HG03159 (cell line): ENCODE results near the gene SLC25A39.
"Not testable (repeated sequence)": the region's sequence is repeated elsewhere in the genome, so short reads cannot be mapped to it uniquely, and the experiment has no call there.

Source experiments
- ATAC-seq: cut with Tn5 transposase; IDR thresholded peaks from one replicate; pipeline ENCODE4 v1.9.1; 2021; ENCODE audit warnings: mild to moderate bottlenecking, moderate library complexity; ENCODE audit not compliant: unreplicated experiment

Gene SLC25A39

DNA sequence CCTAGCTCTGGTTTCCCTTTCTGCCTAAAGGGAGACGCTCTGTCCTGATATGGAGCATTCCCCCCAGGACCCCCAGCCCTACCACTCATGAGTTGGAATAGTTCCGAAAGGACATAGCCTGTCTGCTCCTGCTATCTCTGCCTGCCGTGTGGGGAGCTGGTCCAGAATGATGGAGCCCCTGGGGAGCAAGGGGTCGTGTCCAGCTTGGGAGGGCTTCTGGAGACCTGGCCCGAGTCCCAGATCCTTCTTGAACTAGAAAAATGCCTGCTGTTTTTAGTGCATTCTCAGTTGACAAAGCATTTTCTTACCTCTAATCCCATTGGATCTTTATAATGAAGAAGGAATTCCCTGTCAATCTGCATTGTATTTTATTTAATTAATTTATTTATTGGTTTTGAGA lies 11.3 kb upstream of the SLC25A39 start:
- no peak for ATAC-seq

DNA sequence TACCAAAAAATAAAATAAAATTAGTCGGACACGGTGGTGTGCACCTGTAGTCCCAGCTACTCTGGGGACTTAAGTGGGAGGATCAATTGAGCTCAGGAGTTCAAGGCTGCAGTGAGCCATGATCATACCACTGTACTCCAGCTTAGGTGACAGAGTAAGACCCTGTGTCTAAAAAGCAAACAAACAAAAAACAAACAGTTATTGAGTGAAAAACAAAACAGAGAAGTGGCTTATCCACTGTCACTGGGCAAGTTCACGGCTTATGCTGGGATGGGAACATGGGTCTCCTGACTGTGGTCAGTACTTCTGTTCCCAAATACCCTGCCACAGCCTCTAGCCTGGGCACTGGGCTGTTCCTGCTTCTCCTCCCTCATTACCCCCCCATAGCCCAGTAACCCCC lies 10.9 kb upstream of the SLC25A39 start:
- ATAC-seq = no peak

- no peak for ATAC-seq
These were observed 10.1 kb upstream of the SLC25A39 start for GRCh38 chr17:44334727-44335126.

DNA sequence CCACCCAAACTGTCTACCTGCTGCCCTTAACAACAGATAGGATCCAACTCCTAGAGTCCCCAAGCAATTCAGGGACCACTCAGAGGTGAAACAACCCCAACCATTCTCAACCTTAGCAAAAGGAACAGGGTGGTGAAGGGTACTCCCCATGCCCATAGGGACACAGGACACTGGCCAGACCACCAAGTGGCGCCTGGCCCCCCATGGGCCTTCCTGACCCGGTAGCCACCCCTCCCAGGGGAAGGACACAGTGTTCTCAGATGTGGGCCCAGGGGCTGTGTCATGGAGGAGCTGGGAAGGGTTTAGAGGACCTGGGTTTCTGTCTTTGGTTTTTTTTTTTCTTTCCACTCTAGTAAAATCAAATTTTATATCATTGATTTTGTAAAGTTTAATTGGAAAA lies 9.7 kb upstream of the SLC25A39 start:
- no peak for ATAC-seq

DNA sequence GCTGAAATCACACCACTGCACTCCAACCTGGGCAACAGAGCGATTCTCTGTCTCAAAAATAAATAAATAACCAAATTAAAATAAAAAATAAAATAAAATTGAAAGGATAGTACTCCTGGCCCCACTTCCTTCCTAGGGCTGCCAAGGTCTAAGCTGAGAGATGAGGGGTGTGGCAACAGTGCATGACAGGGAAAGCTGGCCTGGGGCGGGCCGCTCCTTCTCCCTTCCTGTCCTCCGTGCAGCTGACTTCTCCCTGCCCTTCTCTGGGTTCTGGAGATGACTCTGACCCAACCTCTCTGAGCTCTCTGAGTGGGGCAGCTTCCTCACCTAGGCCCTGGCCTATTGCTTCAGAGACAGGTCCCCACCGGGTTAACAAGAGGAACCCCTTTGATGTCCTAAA lies 8.7 kb upstream of the SLC25A39 start:
- ATAC-seq = no peak

DNA sequence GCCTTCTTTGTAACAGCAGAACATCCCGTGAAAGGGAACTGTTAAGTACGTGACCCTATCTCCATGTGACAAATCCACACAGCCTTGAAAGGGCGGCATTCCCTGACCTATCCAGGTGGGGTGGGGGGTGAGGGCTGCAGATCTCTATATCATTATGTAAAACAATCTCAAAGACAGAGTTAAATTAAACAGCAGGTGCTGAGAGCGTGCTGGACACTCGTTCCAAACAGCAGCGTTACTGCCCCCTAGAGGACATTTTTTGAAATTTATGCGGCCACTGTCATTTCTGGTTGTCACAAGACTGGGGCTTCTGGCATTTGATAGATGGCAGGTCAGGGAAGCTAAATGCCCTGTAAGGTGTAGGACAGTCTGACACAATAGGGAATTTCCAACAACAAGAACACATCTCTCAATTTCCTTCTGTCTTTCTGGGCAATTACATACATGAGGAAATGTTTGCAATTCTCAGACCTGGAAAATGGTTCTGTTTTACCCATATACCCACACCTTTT lies 6.7 kb upstream of the SLC25A39 start:
- ATAC-seq = no peak

DNA sequence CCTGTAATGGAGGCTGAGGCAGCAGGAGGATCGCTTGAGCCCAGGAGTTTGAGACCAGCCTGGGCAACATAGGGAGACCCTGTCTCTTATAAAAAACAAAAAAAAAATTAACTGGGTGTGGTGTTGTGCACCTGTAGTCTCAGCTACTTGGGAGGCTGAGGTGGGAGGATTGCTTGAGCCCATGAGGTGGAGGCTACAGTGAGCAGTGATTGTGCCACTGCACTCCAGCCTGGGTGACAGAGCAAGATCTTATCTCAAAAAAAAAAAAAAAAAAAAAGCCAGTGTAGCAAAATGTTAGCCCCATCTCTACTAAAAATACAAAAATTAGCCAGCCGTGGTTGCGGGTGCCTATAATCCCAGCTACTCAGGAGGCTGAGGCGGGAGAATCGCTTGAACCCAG lies 5.6 kb upstream of the SLC25A39 start:
- ATAC-seq = not testable (repeated sequence)

- ATAC-seq = not testable (repeated sequence)
These were observed 4.9 kb upstream of the SLC25A39 start for GRCh38 chr17:44329516-44329915.

- no peak for ATAC-seq
These were observed 3.3 kb upstream of the SLC25A39 start for GRCh38 chr17:44327715-44328449.

DNA sequence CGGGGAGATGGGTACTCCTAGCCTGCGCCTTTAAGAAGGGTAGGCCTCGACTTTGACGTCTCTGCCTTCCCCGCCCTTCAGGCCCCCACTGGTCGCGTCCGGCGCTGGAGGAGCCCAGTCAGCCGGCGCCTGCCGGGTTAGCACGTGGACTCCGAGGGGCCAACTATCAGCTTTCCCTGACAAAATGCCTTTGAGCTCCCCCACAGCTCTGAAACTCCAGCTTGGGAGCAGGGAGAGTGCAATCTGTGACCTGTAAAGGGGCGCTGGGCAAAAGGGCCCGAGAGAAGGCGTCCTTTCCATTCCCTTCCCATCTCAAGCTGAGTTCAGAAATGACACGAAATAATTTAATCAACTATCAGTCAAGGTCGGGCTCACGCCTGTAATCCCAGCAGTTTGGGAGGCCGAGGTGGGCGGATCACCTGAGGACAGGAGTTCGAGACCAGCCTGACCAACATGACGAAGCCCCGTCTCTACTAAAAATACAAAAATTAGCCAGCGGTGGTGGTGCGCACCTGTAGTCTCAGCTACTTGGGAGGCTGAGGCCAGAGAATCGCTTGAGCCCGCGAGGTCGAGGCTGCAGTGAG lies 2.3 kb upstream of the SLC25A39 start:
- ATAC-seq = peak; percentile 55

DNA sequence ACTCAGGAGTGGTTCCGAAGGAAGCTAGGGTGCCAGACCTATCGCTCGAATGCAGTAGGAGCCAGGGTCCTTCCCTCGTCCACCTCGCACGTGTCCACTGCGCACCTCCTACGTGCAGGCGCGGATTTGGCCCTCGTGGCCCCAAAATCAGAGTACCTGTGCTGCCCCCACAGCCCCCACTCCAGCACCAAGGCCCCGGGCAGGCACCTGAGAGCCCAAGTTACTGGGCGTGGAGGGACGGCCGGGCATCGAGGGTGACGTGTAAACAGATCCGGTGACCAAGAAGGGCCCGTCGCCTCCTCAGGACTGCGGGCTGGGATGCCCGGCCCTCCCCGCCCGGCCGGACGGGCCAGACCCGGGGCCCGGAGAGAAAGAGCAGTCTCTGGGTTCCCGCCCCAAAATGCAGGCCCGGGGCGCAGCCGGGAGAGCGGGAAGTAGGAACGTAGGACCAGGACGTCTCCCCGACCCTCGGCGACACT lies 492 bp downstream of the SLC25A39 start:
- ATAC-seq = no peak

DNA sequence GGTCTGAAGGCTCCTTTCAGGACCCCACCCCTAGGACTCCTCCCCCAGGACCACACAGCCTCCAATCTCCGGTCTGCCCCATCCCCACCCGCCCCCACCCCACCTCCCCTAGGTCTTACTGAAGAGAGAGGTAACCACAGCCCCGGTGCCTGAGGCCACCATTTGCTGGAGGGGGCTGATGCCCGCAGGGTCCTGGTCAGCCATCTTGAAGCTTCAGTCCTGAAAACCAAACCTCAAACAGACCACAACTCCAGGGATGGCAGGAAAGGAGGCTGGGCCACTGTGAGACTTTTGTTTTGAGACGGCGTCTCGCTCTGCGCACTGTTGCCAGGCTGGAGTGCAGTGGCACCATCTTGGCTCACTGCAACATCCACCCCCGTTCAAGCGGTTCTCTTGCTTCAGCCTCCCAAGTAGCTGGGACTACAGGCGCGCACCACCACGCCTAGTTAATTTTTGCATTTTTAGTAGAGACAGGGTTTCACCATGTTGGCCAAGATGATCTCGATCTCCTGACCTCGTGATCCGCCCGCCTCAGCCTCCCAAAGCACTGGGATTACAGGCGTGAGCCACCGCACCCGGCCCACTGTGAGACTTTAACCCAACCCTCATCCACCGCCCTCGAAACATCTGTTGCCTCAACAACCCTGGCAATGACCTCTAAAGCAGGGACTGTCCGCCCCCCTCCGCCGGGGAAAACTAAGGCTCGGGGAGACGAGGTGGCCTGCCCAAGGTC lies 1.1 kb downstream of the SLC25A39 start:
- ATAC-seq = no peak

- ATAC-seq = no peak
These were observed 2.3 kb downstream of the SLC25A39 start for GRCh38 chr17:44322236-44322895.

DNA sequence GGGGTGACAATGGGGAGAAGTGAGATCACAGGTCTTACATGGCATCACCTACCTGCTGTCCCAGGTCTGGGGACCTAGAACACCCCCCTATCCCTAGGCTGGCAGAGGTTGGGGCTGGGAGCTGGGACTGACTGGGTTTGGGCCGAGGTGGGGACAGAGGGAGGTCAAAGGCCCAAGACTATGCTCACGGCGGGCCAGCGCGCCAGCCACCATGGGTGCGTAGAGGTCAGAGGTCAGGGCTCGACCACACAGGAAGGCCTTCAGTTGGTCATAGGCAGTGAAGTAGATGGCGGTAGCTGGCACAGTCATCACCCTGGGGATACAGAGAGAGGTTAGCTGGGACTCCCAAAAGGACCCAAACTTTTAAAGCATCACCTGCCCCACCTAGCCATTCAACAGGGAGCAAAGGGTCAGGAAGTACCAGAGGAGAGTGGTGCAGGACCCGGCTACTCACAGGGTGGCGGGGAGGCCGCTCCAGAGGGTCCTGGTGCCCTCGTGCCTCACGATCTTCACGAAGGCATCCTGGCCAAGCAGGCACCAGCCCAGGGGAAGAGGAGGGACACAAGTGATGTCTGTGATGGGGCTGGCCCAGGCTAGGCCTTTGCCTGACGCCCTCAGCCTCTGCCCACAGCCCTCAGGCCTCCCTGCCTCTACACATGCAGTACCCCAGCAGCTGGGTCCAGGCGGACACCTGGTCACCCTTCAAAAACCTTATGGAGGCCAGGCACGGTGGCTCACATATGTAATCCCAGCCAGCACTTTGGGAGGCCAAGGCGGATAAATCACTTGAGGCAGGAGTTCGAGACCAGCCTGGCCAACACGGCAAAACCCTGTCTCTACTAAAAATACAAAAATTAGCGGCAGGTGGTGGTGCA lies 3.1 kb downstream of the SLC25A39 start:
- ATAC-seq = no peak

GRCh38 chr17:44320066-44320465 lies 4.6 kb downstream of the SLC25A39 start:
- no peak for ATAC-seq

- no peak for ATAC-seq
These were observed 6.3 kb downstream of the SLC25A39 start for GRCh38 chr17:44318077-44318892.

- no peak for ATAC-seq
These were observed 7.1 kb downstream of the SLC25A39 start for GRCh38 chr17:44317545-44317944.

- ATAC-seq = no peak
These were observed 8.6 kb downstream of the SLC25A39 start for GRCh38 chr17:44315760-44316731.
